OCI-LY7 (cell line): ENCODE results near the gene RGMB. TPM values are rescaled to one million over a fixed set of nuclear protein-coding genes. Genes with fewer than 3 reads are reported as not detected.

Source experiments
- Bru-seq: library from RNA; stranded (reverse); fragments of 400-500 nt; gene quantifications from one replicate; lab custom pipeline; 2021; lab: Mats Ljungman, UMichigan
- BruChase-seq, 2 experiments: library from RNA; stranded (reverse); fragments of 400-500 nt; gene quantifications; one replicate each; lab custom pipeline; 2021; lab: Mats Ljungman, UMichigan
- BruUV-seq: library from RNA; stranded (reverse); fragments of 400-500 nt; replicated peaks from 2 replicates; lab custom pipeline; 2021; lab: Mats Ljungman, UMichigan
- CTCF ChIA-PET: fragments of 300-600 bp; sonication (Branson Sonifier 250); formaldehyde crosslinking; loops from one replicate; lab custom pipeline; 2022; ENCODE audit warnings: antibody characterized with exemption; ENCODE audit not compliant: unreplicated experiment; lab: Charles Lee
- POLR2A ChIA-PET: fragments of 300-600 bp; sonication (Branson Sonifier 250); formaldehyde crosslinking; loops from one replicate; lab custom pipeline; 2022; ENCODE audit warnings: antibody characterized with exemption; lab: Charles Lee
- DNase-seq: peaks from one replicate; pipeline ENCODE4 v3.0.0-alpha.2; 2015; ENCODE audit warnings: low spot score
- H2AFZ ChIP-seq: fragments of 200-600 bp; sonication (generic), shearing (Covaris generic); 2 replicates; pipeline ENCODE4 v1.6.1; 2014; ENCODE audit warnings: mild to moderate bottlenecking, antibody characterized with exemption, low read length, moderate library complexity
- H3K27ac ChIP-seq: fragments of 200-600 bp; sonication (generic); 2 replicates; pipeline ENCODE4 v1.5.1; 2014; ENCODE audit warnings: mixed run types, low read depth, mild to moderate bottlenecking, moderate library complexity, low read length, inconsistent platforms; ENCODE audit not compliant: poor library complexity, severe bottlenecking
- H3K36me3 ChIP-seq: fragments of 200-600 bp; sonication (generic); 2 replicates; pipeline ENCODE4 v1.6.1; 2014; ENCODE audit warnings: mild to moderate bottlenecking, antibody characterized with exemption, low read length, moderate library complexity, mixed read lengths; ENCODE audit not compliant: insufficient read depth
- H3K4me1 ChIP-seq: fragments of 200-600 bp; sonication (generic); 2 replicates; pipeline ENCODE4 v1.5.1; 2014; ENCODE audit warnings: mild to moderate bottlenecking, low read length; ENCODE audit not compliant: insufficient read depth, poor library complexity, severe bottlenecking
- H3K4me2 ChIP-seq: fragments of 200-600 bp; sonication (generic); 2 replicates; pipeline ENCODE4 v1.6.1; 2014; ENCODE audit warnings: mild to moderate bottlenecking, low read length
- H3K4me3 ChIP-seq: fragments of 200-600 bp; sonication (generic); 2 replicates; pipeline ENCODE4 v1.5.1; 2014; ENCODE audit warnings: mild to moderate bottlenecking, low read depth, low read length; ENCODE audit not compliant: poor library complexity, severe bottlenecking
- H3K79me2 ChIP-seq: fragments of 200-600 bp; sonication (generic); 2 replicates; pipeline ENCODE4 v1.6.1; 2016; ENCODE audit warnings: low read depth, mild to moderate bottlenecking, low read length, moderate library complexity, mixed read lengths; ENCODE audit not compliant: insufficient read depth
- H3K9me2 ChIP-seq: fragments of 200-600 bp; sonication (generic); 2 replicates; pipeline ENCODE4 v1.6.1; 2016; ENCODE audit warnings: mild to moderate bottlenecking, low read length, mixed read lengths; ENCODE audit not compliant: insufficient read depth
- H3K9me3 ChIP-seq: fragments of 200-600 bp; sonication (generic); 2 replicates; pipeline ENCODE4 v1.6.1; 2014; ENCODE audit warnings: mild to moderate bottlenecking, mixed run types, low read length, mixed read lengths
- H4K20me1 ChIP-seq: fragments of 200-600 bp; sonication (generic); 2 replicates; pipeline ENCODE4 v1.6.1; 2014; ENCODE audit warnings: mild to moderate bottlenecking, antibody characterized with exemption, low read length, moderate library complexity, mixed read lengths; ENCODE audit not compliant: insufficient read depth
- EZH2phosphoT487 ChIP-seq: fragments of 200-600 bp; sonication (generic); IDR thresholded peaks from 2 replicates; pipeline ENCODE4 v1.6.1; 2018; ENCODE audit warnings: low read depth, borderline replicate concordance, mild to moderate bottlenecking, mixed run types, antibody characterized with exemption, low read length, moderate library complexity, mixed read lengths
- intact Hi-C: fragments of 100-400 bp; cut with micrococcal nuclease; formaldehyde crosslinking; loops from one replicate; pipeline ENCODE4 v1.10.0; 2022; ENCODE audit not compliant: unreplicated experiment
- long read RNA-seq: library from polyadenylated mRNA; stranded (forward); transcript quantifications from one replicate; pipeline ENCODE4 v2.0.0, GENCODE V29; 2022
- total RNA-seq, 2 experiments: library from RNA; depleted of rRNA in 1 of 2; stranded (reverse); fragments of >200 nt in 1 of 2; shearing (Covaris generic) in 1 of 2; gene quantifications; 2 replicates each; pipeline ENCODE4 v1.2.3, GENCODE V29; 2014 to 2022
- TF ChIP-seq, protein P1 (sequence below): fragments of 200-600 bp; sonication (generic); conservative IDR thresholded peaks from 2 replicates; pipeline ENCODE4 v1.5.1; 2014; ENCODE audit warnings: mild to moderate bottlenecking, antibody characterized with exemption, low read length, moderate library complexity, mixed read lengths

Gene RGMB
- total RNA-seq (2014; rRNA removed; shearing (Covaris generic)) (9.2 and 9.3 TPM in 2 replicates), total RNA-seq (2022) (11.2 and 15.0 TPM in 2 replicates), Bru-seq, nascent RNA (percentile 77 among the genes with signal in this experiment), BruChase-seq, experiment 1, labeled RNA remaining after a 6-hour chase (percentile 49 among the genes with signal in this experiment), BruChase-seq, experiment 2, labeled RNA remaining after a 2-hour chase (percentile 61 among the genes with signal in this experiment)
- long read RNA-seq, partial matches to known transcripts, result 1 of 5 reads
- long read RNA-seq, other reads (novel, unspliced or antisense), result 1 of 5 reads

- DNase-seq, result peak; percentile 95
- ChIA-PET POLR2A (interaction anchor here (1.8 kb wide), 1 partner anchor 7 kb away, joined by 5 read pairs; no protein-coding TSS in a partner anchor), CTCF (no interaction called here)
- peaks cover 34% of the 10 kb centered on the region for H4K20me1 ChIP-seq
- H3K27ac ChIP-seq, result peak within 1 kb of the TSS; percentile 56
- peaks cover 5% of the 10 kb centered on the region; the same call in 1 of the 2 replicates for H3K36me3 ChIP-seq
- TF ChIP-seq EZH2phosphoT487, result no peak
- TF ChIP-seq, protein P1, sequence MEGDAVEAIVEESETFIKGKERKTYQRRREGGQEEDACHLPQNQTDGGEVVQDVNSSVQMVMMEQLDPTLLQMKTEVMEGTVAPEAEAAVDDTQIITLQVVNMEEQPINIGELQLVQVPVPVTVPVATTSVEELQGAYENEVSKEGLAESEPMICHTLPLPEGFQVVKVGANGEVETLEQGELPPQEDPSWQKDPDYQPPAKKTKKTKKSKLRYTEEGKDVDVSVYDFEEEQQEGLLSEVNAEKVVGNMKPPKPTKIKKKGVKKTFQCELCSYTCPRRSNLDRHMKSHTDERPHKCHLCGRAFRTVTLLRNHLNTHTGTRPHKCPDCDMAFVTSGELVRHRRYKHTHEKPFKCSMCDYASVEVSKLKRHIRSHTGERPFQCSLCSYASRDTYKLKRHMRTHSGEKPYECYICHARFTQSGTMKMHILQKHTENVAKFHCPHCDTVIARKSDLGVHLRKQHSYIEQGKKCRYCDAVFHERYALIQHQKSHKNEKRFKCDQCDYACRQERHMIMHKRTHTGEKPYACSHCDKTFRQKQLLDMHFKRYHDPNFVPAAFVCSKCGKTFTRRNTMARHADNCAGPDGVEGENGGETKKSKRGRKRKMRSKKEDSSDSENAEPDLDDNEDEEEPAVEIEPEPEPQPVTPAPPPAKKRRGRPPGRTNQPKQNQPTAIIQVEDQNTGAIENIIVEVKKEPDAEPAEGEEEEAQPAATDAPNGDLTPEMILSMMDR, result peak; percentile 31; the same call in 1 of the 2 replicates
- peak within 1 kb of the TSS; percentile 90 for H2AFZ ChIP-seq
- no peaks in the 10 kb centered on the region for H3K9me3 ChIP-seq
- no peaks in the 10 kb centered on the region for H3K9me2 ChIP-seq
- peaks cover 27% of the 10 kb centered on the region for H3K79me2 ChIP-seq
- no TSS peak for BruUV-seq
- peak within 1 kb of the TSS; percentile 88 for H3K4me2 ChIP-seq
- H3K4me1 ChIP-seq, result peaks cover 40% of the 10 kb centered on the region
- peak within 1 kb of the TSS; percentile 90 for H3K4me3 ChIP-seq
- intact Hi-C loops, result loop anchor here (1.0 to 10.0 kb wide), 3 partner anchors 156 to 1589 kb away; partner anchors contain the start of genes CHD1 and RIOK2
These were observed at the start of gene RGMB for GRCh38 chr5:98773464-98774191. TSS of gene RGMB (plus strand) at chr5:98773663. CDS start at chr5:98774071, 408 bp downstream.

- H3K4me1 ChIP-seq, result no peaks in the 10 kb centered on the region
- no peak for TF ChIP-seq EZH2phosphoT487
- TF ChIP-seq, protein P1, result no peak
- H3K79me2 ChIP-seq, result no peaks in the 10 kb centered on the region
- H3K4me2 ChIP-seq, result no peak overlapping the region
- H3K9me2 ChIP-seq, result no peaks in the 10 kb centered on the region
- no TSS peak for BruUV-seq
- no peak overlapping the region for H3K27ac ChIP-seq
- intact Hi-C loops, result no loop called here
- H2AFZ ChIP-seq, result no peak overlapping the region
- ChIA-PET POLR2A (interaction anchor here (0.6 to 1.0 kb wide), 3 partner anchors 14 to 1914 kb away, joined by 3 to 5 read pairs (median 3); no protein-coding TSS in a partner anchor), CTCF (no interaction called here)
- H3K9me3 ChIP-seq, result no peaks in the 10 kb centered on the region
- H3K4me3 ChIP-seq, result no peak overlapping the region
- H3K36me3 ChIP-seq, result no peaks in the 10 kb centered on the region
- no peak for DNase-seq
- H4K20me1 ChIP-seq, result no peaks in the 10 kb centered on the region
These were observed 47.2 kb upstream of the RGMB start for GRCh38 chr5:98726258-98726657.
